ENCODE results near the gene DNTTIP2. TPM values are rescaled to one million over a fixed set of nuclear protein-coding genes. Genes with fewer than 3 reads are reported as not detected.
"Not testable (repeated sequence)": the region's sequence is repeated elsewhere in the genome, so short reads cannot be mapped to it uniquely, and the experiment has no call there.

DNTTIP2 gene
- polyA plus RNA-seq, 1 donor from 2014 or later, result 43.8 TPM

GRCh38 chr1:93864175-93864574, 14.8 kb downstream of the DNTTIP2 start:
- no peak for TF ChIP-seq SMC3 (conservative IDR thresholded peaks at IDR 0.05; ENCODE audit: poor library complexity)
- no peak for TF ChIP-seq REST (IDR thresholded peaks at IDR 0.05; ENCODE audit: borderline replicate concordance)
- no peak for TF ChIP-seq POLR2AphosphoS5 (IDR thresholded peaks at IDR 0.05)
- no peak for TF ChIP-seq MXI1 (conservative IDR thresholded peaks at IDR 0.05; ENCODE audit: poor library complexity, severe bottlenecking)
- no peak for TF ChIP-seq CTCF (IDR thresholded peaks at IDR 0.05; ENCODE audit: poor library complexity, severe bottlenecking)
- no peak for TF ChIP-seq TAF1 (IDR thresholded peaks at IDR 0.05; ENCODE audit: low read depth)
- no peak for TF ChIP-seq EP300 (conservative IDR thresholded peaks at IDR 0.05; ENCODE audit: poor library complexity, severe bottlenecking)
- no peak for TF ChIP-seq EZH2 (IDR thresholded peaks at IDR 0.05; ENCODE audit: borderline replicate concordance, insufficient read depth, low read length, poor library complexity, severe bottlenecking)
- no peak for TF ChIP-seq RAD21 (conservative IDR thresholded peaks at IDR 0.05)
- Histone ChIP-seq H3K9me2 (ENCODE audit: insufficient read depth, low read length) (no peaks in the 10 kb centered on the region), H3K79me2 (replicated peaks; ENCODE audit: insufficient read depth, low read length) (no peaks in the 10 kb centered on the region), H4K20me1 (ENCODE audit: insufficient read depth) (no peaks in the 10 kb centered on the region), H3K9me3 (ENCODE audit: low read length) (no peaks in the 10 kb centered on the region), H3K27ac (ENCODE audit: low read length) (no peak overlapping the region), H3K36me3 (ENCODE audit: insufficient read depth, low read length) (no peaks in the 10 kb centered on the region), H3K4me2 (ENCODE audit: low read length) (no peak overlapping the region), H3K4me3 (ENCODE audit: low read length) (no peak overlapping the region), H3K9ac (ENCODE audit: low read length) (no peak overlapping the region), H3K27me3 (ENCODE audit: insufficient read depth, low read depth, low read length) (no peaks in the 10 kb centered on the region), H2AFZ (ENCODE audit: low read depth, low read length) (no peak overlapping the region), H3F3A (ENCODE audit: insufficient read depth, low read length, poor library complexity, severe bottlenecking) (no peaks in the 10 kb centered on the region)

GRCh38 chr1:93857653-93858052, 21.4 kb downstream of the DNTTIP2 start:
- not testable (repeated sequence) for H3K9me3 ChIP-seq (ENCODE audit: low read length); H3K9me2 ChIP-seq (ENCODE audit: insufficient read depth, low read length); H2AFZ ChIP-seq (ENCODE audit: low read depth, low read length); H3K9ac ChIP-seq (ENCODE audit: low read length); H3K79me2 ChIP-seq (replicated peaks; ENCODE audit: insufficient read depth, low read length); H4K20me1 ChIP-seq (ENCODE audit: insufficient read depth); H3K4me3 ChIP-seq (ENCODE audit: low read length); H3K27ac ChIP-seq (ENCODE audit: low read length); H3K27me3 ChIP-seq (ENCODE audit: insufficient read depth, low read depth, low read length); H3F3A ChIP-seq (ENCODE audit: insufficient read depth, low read length, poor library complexity, severe bottlenecking); H3K36me3 ChIP-seq (ENCODE audit: insufficient read depth, low read length); H3K4me2 ChIP-seq (ENCODE audit: low read length)

GRCh38 chr1:93855983-93856382, 23.0 kb downstream of the DNTTIP2 start:
- not testable (repeated sequence) for H3K79me2 ChIP-seq (replicated peaks; ENCODE audit: insufficient read depth, low read length); H3K9me3 ChIP-seq (ENCODE audit: low read length); H3K4me3 ChIP-seq (ENCODE audit: low read length); H3K36me3 ChIP-seq (ENCODE audit: insufficient read depth, low read length); H3K4me2 ChIP-seq (ENCODE audit: low read length); H3K27ac ChIP-seq (ENCODE audit: low read length); H3K27me3 ChIP-seq (ENCODE audit: insufficient read depth, low read depth, low read length); H3K9ac ChIP-seq (ENCODE audit: low read length); H3F3A ChIP-seq (ENCODE audit: insufficient read depth, low read length, poor library complexity, severe bottlenecking); H4K20me1 ChIP-seq (ENCODE audit: insufficient read depth); H2AFZ ChIP-seq (ENCODE audit: low read depth, low read length); H3K9me2 ChIP-seq (ENCODE audit: insufficient read depth, low read length)

Measured in neural cell (in vitro differentiated cells).